Uterus (tissue), 4 donors: Measurements from ENCODE around the gene UBE2D1. TPM values are rescaled to one million over a fixed set of nuclear protein-coding genes. Genes with fewer than 3 reads are reported as not detected.

Source experiments
- DNase-seq, 2 donors: peaks; one replicate each; pipeline ENCODE4 v3.0.0-alpha.2; 2019 to 2020
- H3K27ac ChIP-seq, 2 donors: fragments of 200-600 bp; sonication (generic); 1 replicate in 1 of 2; 2 replicates in 1 of 2; pipeline ENCODE4 v1.5.1; 2016 to 2018
- H3K27me3 ChIP-seq, 2 donors: fragments of 200-600 bp; sonication (generic); one replicate each; pipeline ENCODE4 v1.5.1; 2018 to 2019; ENCODE audit warnings: control low read depth in 1 of 2
- H3K36me3 ChIP-seq, 2 donors: fragments of 200-600 bp; sonication (generic); one replicate each; pipeline ENCODE4 v1.5.1; 2019; ENCODE audit warnings: control low read depth in 1 of 2
- H3K4me1 ChIP-seq, 2 donors: fragments of 200-600 bp; sonication (generic); one replicate each; pipeline ENCODE4 v1.5.1; 2018 to 2019; ENCODE audit warnings: control low read depth in 1 of 2
- H3K4me3 ChIP-seq, 2 donors: fragments of 200-600 bp; sonication (generic); 1 replicate in 1 of 2; 2 replicates in 1 of 2; pipeline ENCODE4 v1.5.1; 2018 to 2019; ENCODE audit warnings: mild to moderate bottlenecking in 1 of 2
- H3K9me3 ChIP-seq, 2 donors: fragments of 200-600 bp; sonication (generic); one replicate each; pipeline ENCODE4 v1.5.1; 2019; ENCODE audit warnings: control low read depth in 1 of 2
- POLR2A ChIP-seq, 2 donors: fragments of 450-650 bp; IDR thresholded peaks; one replicate each; pipeline ENCODE4 v1.6.1; 2016; ENCODE audit warnings: antibody characterized with exemption in 2 of 2, mild to moderate bottlenecking in 1 of 2, moderate library complexity in 1 of 2
- intact Hi-C: fragments of 100-400 bp; cut with DNase I; formaldehyde crosslinking; loops from one replicate; pipeline ENCODE4 v1.15.1; 2023; ENCODE audit warnings: low total_unique reads
- total RNA-seq, 4 donors: library from RNA; depleted of rRNA in 3 of 4; stranded (reverse); fragments of >200 nt in 3 of 4; gene quantifications; one replicate each; pipeline versions ENCODE4 v1.1.0 to v1.2.4, GENCODE V29; 2014 to 2023
- TF ChIP-seq, protein P1 (sequence below), 4 experiments: fragments of 200-600 bp in 2 of 4; fragments of 450-650 bp in 2 of 4; sonication (generic) in 2 of 4; IDR thresholded peaks; one replicate each; pipeline ENCODE4 v1.5.1; 2016 to 2019; ENCODE audit warnings: antibody characterized with exemption in 4 of 4, mild to moderate bottlenecking in 2 of 4, moderate library complexity in 1 of 4
- donor health status: DM: yes; HTN: yes; CAD: no.

Gene UBE2D1
- total RNA-seq, 4 donors from 2014 or later: 9.4 to 67.6 (median 20.6) TPM

DNA sequence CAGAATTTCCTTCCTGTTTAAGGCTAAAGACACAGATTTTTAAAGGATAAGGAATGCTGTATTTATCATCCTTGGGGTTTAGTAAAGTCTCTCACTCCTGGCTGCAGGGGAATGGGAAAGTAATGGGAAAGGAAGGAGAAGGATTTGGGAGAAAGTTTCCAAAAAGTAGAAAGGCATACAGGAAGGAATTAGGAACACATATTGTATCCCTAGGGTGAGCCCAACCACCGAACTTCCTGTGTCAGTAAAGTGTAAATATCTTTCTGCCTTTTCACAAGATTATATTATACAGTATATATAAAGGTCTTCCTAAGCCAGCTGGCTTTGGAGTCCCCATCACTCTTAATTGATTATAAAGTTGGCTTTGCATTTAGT, 12.0 kb upstream of the UBE2D1 start:
- no peak for TF ChIP-seq POLR2A (IDR thresholded peaks at IDR 0.05)
- TF ChIP-seq, protein P1, sequence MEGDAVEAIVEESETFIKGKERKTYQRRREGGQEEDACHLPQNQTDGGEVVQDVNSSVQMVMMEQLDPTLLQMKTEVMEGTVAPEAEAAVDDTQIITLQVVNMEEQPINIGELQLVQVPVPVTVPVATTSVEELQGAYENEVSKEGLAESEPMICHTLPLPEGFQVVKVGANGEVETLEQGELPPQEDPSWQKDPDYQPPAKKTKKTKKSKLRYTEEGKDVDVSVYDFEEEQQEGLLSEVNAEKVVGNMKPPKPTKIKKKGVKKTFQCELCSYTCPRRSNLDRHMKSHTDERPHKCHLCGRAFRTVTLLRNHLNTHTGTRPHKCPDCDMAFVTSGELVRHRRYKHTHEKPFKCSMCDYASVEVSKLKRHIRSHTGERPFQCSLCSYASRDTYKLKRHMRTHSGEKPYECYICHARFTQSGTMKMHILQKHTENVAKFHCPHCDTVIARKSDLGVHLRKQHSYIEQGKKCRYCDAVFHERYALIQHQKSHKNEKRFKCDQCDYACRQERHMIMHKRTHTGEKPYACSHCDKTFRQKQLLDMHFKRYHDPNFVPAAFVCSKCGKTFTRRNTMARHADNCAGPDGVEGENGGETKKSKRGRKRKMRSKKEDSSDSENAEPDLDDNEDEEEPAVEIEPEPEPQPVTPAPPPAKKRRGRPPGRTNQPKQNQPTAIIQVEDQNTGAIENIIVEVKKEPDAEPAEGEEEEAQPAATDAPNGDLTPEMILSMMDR (IDR thresholded peaks at IDR 0.05): no peak

DNA sequence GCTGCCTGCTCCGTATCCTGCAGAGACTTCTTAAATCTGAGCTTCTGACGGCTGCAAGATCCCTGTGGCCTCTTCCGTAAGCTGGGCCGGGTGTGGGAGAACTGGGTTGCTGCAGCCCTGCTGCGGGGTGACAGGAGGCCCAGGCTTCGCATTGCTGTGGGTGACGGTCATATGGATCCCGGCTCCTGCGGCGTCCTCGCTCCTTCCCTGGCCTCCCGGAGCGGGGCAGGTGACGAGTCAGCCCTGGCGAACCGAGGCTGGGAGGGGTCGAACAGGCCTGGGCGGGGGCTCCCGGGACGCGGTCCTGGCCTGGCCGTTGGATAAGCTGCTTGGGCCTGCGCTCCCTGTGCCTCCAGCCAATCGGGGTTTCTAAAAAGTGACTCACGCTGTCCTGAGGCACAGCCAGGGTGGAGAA, 7.8 kb upstream of the UBE2D1 start:
- Histone ChIP-seq H3K27ac (no peak overlapping the region), H3K4me3 (peak overlapping the region; percentile 13 to 22)

More for the DNA sequence above, 12.0 kb upstream of the UBE2D1 start:
- Histone ChIP-seq H3K36me3 (no peaks in the 10 kb centered on the region), H3K4me3 (no peak overlapping the region), H3K27me3 (no peaks in the 10 kb centered on the region), H3K27ac (no peak overlapping the region), H3K9me3 (no peaks in the 10 kb centered on the region), H3K4me1 (no peaks in the 10 kb centered on the region)
- intact Hi-C loops: no loop called here
- no peak for DNase-seq

DNA sequence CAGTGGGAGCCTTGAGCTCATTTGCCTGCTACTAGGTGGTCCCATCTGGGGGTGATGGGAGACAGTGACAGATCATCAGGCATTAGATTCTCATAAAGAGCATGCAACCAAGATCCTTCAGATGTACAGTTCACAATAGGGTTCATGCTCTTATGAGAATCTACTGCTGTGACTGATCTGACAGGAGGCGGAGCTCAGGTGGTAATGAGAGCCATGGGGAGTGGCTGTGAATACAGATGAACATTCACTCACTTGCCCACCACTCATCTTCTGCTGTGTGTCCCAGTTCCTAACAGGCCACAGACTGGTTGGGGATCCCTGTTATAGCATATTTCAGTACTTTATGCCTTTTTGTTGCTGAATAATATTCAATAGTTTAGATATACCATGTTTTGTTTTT, 6.6 kb upstream of the UBE2D1 start:
- Histone ChIP-seq H3K4me3 (no peak overlapping the region), H3K27ac (no peak overlapping the region), H3K36me3 (no peaks in the 10 kb centered on the region), H3K9me3 (no peaks in the 10 kb centered on the region), H3K4me1 (no peaks in the 10 kb centered on the region), H3K27me3 (no peaks in the 10 kb centered on the region)
- intact Hi-C loops: no loop called here
- DNase-seq: no peak
- TF ChIP-seq, protein P1 (IDR thresholded peaks at IDR 0.05): no peak
- TF ChIP-seq POLR2A (IDR thresholded peaks at IDR 0.05): no peak

More for the DNA sequence above, 7.8 kb upstream of the UBE2D1 start:
- Histone ChIP-seq H3K9me3 (no peaks in the 10 kb centered on the region), H3K36me3 (no peaks in the 10 kb centered on the region), H3K27me3 (no peaks in the 10 kb centered on the region), H3K4me1 (no peaks in the 10 kb centered on the region)
- peak; percentile 34 to 63 for DNase-seq
- TF ChIP-seq, protein P1 (IDR thresholded peaks at IDR 0.05): no peak
- TF ChIP-seq POLR2A (IDR thresholded peaks at IDR 0.05): no peak
- intact Hi-C loops: no loop called here

DNA sequence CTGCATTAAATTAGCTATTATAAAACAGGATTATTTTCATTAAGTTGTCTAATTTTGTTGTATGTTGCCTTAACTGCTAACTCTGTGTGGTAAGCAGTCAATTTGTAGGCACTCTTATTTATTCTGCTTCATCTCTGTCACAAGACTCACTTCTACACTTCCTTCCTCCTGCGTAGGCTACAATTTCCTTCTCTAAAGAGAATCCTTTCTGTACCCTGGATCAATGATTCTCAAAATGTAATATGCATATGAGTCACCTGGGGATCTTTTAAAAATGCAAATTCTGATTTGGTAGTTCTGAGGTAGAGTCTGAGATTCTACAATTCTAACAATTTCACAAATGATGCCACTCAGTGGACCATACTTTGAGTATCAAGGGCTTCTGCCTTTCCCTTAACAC, 4.4 kb upstream of the UBE2D1 start:
- TF ChIP-seq, protein P1 (IDR thresholded peaks at IDR 0.05): no peak
- no peak for TF ChIP-seq POLR2A (IDR thresholded peaks at IDR 0.05)
- Histone ChIP-seq H3K36me3 (no peaks in the 10 kb centered on the region), H3K4me1 (no peaks in the 10 kb centered on the region), H3K27ac (no peak overlapping the region), H3K9me3 (no peaks in the 10 kb centered on the region), H3K27me3 (no peaks in the 10 kb centered on the region), H3K4me3 (no peak overlapping the region)
- intact Hi-C loops: loop anchor here (10.0 kb wide), 1 partner anchor 54 kb away; the partner anchor contains the start of gene TFAM
- no peak for DNase-seq

DNA sequence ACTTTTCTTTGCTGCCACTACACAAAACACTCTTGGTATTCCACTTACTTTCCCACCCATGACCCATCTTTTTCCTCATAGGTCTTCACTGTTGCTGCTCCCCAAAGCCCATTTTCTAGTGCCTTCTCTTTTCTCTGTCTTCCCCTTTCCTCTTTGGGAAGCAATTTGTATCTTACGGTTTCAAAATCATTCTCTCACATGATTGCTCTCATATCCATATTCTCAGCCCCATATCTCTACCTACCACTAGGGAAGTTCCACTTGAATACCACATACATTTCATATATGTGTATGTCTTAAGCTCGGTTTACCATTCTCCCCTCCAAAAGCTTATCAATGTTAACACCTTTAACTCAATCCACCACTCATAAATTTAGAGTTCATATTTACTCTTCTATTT, 3.2 kb upstream of the UBE2D1 start:
- H3K27me3 ChIP-seq: no peaks in the 10 kb centered on the region
- H3K27ac ChIP-seq: no peak overlapping the region
- intact Hi-C loops: loop anchor here (10.0 kb wide), 1 partner anchor 53 kb away; the partner anchor contains the start of gene TFAM
- H3K36me3 ChIP-seq: no peaks in the 10 kb centered on the region
- H3K4me3 ChIP-seq: no peak overlapping the region
- DNase-seq: no peak
- no peaks in the 10 kb centered on the region for H3K4me1 ChIP-seq
- no peaks in the 10 kb centered on the region for H3K9me3 ChIP-seq
- TF ChIP-seq POLR2A (IDR thresholded peaks at IDR 0.05): no peak
- TF ChIP-seq, protein P1 (IDR thresholded peaks at IDR 0.05): no peak
